ENCODE measurements around the gene SERPINI1.

DNA sequence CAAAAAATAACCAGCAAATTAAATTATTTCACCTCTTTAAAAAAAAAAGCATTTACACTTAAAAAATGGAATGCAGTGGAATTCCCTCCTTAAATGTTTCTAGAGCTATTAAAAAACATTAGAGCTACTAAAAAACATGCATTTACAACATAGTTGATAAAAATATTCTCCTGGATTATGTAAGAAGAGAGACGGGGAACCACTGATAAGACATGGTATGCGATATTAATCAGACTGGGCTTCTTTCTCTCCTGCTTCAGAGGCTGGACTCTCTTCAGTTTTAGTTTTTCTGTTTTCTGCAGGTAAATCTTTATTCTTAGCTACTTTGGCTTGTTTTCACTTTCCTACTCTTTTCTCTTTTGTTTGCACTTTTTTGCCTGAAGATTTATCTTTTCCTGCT lies 41.4 kb upstream of the SERPINI1 start:
- TF ChIP-seq, protein P1, sequence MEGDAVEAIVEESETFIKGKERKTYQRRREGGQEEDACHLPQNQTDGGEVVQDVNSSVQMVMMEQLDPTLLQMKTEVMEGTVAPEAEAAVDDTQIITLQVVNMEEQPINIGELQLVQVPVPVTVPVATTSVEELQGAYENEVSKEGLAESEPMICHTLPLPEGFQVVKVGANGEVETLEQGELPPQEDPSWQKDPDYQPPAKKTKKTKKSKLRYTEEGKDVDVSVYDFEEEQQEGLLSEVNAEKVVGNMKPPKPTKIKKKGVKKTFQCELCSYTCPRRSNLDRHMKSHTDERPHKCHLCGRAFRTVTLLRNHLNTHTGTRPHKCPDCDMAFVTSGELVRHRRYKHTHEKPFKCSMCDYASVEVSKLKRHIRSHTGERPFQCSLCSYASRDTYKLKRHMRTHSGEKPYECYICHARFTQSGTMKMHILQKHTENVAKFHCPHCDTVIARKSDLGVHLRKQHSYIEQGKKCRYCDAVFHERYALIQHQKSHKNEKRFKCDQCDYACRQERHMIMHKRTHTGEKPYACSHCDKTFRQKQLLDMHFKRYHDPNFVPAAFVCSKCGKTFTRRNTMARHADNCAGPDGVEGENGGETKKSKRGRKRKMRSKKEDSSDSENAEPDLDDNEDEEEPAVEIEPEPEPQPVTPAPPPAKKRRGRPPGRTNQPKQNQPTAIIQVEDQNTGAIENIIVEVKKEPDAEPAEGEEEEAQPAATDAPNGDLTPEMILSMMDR (IDR thresholded peaks at IDR 0.05): no peak
- TF ChIP-seq ATF1 (CRISPR knock-in tag; IDR thresholded peaks at IDR 0.05): no peak
